Right lobe of liver (tissue), 6 donors: ENCODE data around the gene DIPK1C. TPM values are rescaled to one million over a fixed set of nuclear protein-coding genes. Genes with fewer than 3 reads are reported as not detected.

Source experiments
- ATAC-seq, 4 donors: fragments of 200-7000 bp; cut with Tn5 transposase; one replicate each; pipeline ENCODE4 v1.9.1; 2020; ENCODE audit warnings: mild to moderate bottlenecking in 4 of 4, moderate library complexity in 4 of 4
- DNase-seq, 3 donors: peaks; one replicate each; pipeline ENCODE4 v3.0.0-alpha.2; 2020
- H3K27ac ChIP-seq, 3 donors: fragments of 200-600 bp; one replicate each; pipeline ENCODE4 v1.8.0; 2022
- H3K27me3 ChIP-seq, 2 donors: fragments of 200-600 bp; one replicate each; pipeline ENCODE4 v1.8.0; 2022
- H3K36me3 ChIP-seq, 4 donors: fragments of 200-600 bp; sonication (generic) in 1 of 4; one replicate each; pipeline versions ENCODE4 v1.5.1 to v1.8.0; 2017 to 2022; ENCODE audit warnings: control low read depth in 1 of 4
- H3K4me1 ChIP-seq, 4 donors: fragments of 200-600 bp; sonication (generic) in 1 of 4; one replicate each; pipeline versions ENCODE4 v1.5.1 to v1.8.0; 2017 to 2022; ENCODE audit warnings: control low read depth in 1 of 4
- H3K4me3 ChIP-seq, 3 donors: fragments of 200-600 bp; one replicate each; pipeline ENCODE4 v1.8.0; 2022
- H3K9me3 ChIP-seq, 4 donors: fragments of 200-600 bp; sonication (generic) in 1 of 4; one replicate each; pipeline versions ENCODE4 v1.5.1 to v1.8.0; 2017 to 2022; ENCODE audit warnings: control low read depth in 1 of 4
- POLR2A ChIP-seq: fragments of 450-650 bp; IDR thresholded peaks from one replicate; pipeline ENCODE4 v1.6.1; 2017; ENCODE audit warnings: antibody characterized with exemption, mild to moderate bottlenecking
- WGBS: methylation state at CpG from one replicate; pipeline ENCODE4 v1.1.6; 2018; ENCODE audit warnings: low coverage, low lambda C conversion rate; ENCODE audit not compliant: insufficient coverage; ENCODE audit errors: missing lambda C conversion rate; 5-methylcytosine and 5-hydroxymethylcytosine counted together
- intact Hi-C, 2 donors: fragments of 100-400 bp; cut with DNase I; formaldehyde crosslinking; loops; one replicate each; pipeline versions ENCODE4 v1.11.2 to v1.14.1; 2022
- total RNA-seq, 6 experiments: library from RNA; depleted of rRNA in 2 of 6; stranded (reverse); fragments of >200 nt in 2 of 6; fragmentation: NEBNext Ultra II Directional in 3 of 6; extraction: Animal tissue kit (Norgen Biotek cat#: 25700) in 3 of 6; gene quantifications; one replicate each; pipeline versions ENCODE4 v1.1.0 to v1.2.4, GENCODE V29; 2016 to 2023
- TF ChIP-seq, protein P1 (sequence below), 4 donors: fragments of 200-600 bp in 3 of 4; fragments of 450-650 bp in 1 of 4; IDR thresholded peaks; one replicate each; pipeline versions ENCODE4 v1.5.1 to v1.8.0; 2016 to 2022; ENCODE audit warnings: antibody characterized with exemption in 4 of 4, mild to moderate bottlenecking in 2 of 4
- donor health status: DM: no; HTN: yes; CAD: no.
- donor health status: DM: no; HTN: no; CAD: no.
- donor health status: DM: no; HTN: no; CAD: no.
- donor health status: DM: no; HTN: yes; CAD: no.
- donor health status: DM: no; HTN: yes; CAD: no.

The DIPK1C gene
- total RNA-seq, 6 experiments from 2014 or later = 0.06 to 0.37 (median 0.20) TPM; not detected in 3

DNA sequence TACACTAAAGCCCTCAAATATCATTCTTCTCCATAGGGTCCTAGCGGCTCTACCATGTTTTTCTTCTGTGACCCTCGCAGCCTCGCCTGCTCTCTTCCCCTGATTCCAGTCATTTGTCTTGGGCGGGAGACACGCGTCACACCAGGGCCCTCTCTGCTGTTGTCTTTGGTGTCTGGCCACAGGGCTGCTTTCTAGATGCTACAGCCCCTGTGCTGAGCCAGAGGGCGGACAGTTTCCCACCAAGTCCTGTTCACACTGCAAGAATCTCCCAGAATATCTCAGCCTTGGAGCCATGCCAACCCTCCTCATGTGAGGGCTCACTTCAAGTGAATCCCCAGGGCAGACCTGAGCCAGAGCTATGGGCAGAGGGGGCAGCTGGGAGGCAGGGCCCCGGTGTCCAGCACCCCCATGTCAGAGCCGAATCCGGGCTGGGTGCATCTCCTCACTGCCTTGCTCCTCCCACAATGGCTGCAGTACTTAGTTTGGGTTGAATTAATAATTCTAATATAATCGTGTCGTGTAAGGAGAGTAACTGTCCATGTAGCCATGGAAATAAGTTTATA is 42.1 kb downstream of the DIPK1C start:
- intact Hi-C loops = no loop called here
- TF ChIP-seq, protein P1, sequence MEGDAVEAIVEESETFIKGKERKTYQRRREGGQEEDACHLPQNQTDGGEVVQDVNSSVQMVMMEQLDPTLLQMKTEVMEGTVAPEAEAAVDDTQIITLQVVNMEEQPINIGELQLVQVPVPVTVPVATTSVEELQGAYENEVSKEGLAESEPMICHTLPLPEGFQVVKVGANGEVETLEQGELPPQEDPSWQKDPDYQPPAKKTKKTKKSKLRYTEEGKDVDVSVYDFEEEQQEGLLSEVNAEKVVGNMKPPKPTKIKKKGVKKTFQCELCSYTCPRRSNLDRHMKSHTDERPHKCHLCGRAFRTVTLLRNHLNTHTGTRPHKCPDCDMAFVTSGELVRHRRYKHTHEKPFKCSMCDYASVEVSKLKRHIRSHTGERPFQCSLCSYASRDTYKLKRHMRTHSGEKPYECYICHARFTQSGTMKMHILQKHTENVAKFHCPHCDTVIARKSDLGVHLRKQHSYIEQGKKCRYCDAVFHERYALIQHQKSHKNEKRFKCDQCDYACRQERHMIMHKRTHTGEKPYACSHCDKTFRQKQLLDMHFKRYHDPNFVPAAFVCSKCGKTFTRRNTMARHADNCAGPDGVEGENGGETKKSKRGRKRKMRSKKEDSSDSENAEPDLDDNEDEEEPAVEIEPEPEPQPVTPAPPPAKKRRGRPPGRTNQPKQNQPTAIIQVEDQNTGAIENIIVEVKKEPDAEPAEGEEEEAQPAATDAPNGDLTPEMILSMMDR (IDR thresholded peaks at IDR 0.05) = no peak
- TF ChIP-seq POLR2A = no peak
- no peaks in the 10 kb centered on the region for H3K9me3 ChIP-seq
- no peak overlapping the region for H3K4me3 ChIP-seq
- no peak overlapping the region for H3K27ac ChIP-seq
- 84% methylated on average over 9 of the region's 12 CpGs for WGBS
- ATAC-seq (no peak), DNase-seq (no peak)
- no peaks in the 10 kb centered on the region for H3K36me3 ChIP-seq
- H3K27me3 ChIP-seq = no peaks in the 10 kb centered on the region
- H3K4me1 ChIP-seq = no peaks in the 10 kb centered on the region

DNA sequence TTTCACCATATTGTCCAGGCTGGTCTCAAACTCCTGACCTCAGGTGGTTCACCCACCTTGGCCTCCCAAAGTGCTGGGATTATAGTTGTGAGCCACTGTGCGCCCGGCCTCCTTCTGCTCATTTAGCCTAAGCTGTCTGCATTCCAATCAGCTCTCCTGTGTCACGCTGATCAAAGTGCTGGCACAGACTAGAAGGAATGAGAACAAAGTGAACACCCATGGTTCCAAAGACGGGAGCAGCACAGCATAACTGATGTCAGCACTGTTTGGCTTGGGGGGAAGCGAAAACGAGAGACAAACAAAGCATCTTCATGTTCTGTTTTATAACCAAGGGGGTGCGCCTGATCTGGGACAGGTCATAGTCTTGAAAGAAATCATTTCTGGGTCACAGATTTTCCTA is 43.3 kb downstream of the DIPK1C start:
- Histone ChIP-seq H3K27me3 (no peaks in the 10 kb centered on the region), H3K27ac (no peak overlapping the region), H3K4me3 (no peak overlapping the region), H3K4me1 (no peaks in the 10 kb centered on the region), H3K36me3 (no peaks in the 10 kb centered on the region), H3K9me3 (no peaks in the 10 kb centered on the region)
- WGBS = 79% methylated on average over 5 of the region's 7 CpGs
- TF ChIP-seq, protein P1 (IDR thresholded peaks at IDR 0.05) = no peak
- TF ChIP-seq POLR2A = no peak
- no peak for ATAC-seq
- intact Hi-C loops = no loop called here
- no peak for DNase-seq

DNA sequence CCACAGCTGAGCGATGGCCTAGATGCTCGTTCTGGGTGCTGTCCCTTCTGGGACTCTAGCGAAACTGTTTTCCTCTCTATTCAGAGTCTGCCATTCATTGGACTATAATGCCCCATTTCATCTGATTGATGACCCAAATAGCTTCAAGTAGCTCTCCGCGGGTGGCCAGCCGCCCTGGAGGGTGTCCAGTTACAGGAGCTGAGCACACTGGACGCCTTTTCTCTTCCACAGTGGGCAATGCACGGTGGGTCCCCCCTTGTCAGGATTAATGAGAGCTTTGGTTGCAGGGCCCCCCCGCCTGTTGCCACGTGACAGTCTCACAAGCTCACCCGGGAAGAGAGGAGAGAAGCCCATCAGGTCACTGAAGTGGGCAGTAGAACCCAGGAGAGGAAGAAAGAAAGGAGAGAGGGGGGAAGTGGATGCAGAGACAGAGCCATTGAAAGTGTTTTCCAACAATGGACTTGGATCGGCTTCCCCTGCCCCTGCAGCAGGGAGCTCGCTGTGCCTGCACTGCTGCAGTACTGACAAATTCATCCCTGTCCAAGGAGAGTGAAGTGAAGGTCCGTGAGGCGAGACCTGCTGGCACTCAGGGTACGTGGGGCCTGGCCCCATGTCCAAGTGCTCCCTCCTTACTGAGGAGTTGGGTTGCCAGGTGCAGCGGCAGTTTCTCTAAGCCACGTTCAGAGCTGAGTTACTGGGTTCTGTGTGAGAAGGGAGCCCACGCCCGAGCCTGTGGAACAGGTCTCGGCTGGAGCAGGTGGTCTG is 44.8 kb downstream of the DIPK1C start:
- 67% methylated on average over 12 of the region's 21 CpGs for WGBS
- Histone ChIP-seq H3K4me3 (no peak overlapping the region), H3K36me3 (no peaks in the 10 kb centered on the region), H3K4me1 (no peaks in the 10 kb centered on the region), H3K9me3 (no peaks in the 10 kb centered on the region), H3K27me3 (no peaks in the 10 kb centered on the region), H3K27ac (no peak overlapping the region)
- DNase-seq (no peak), ATAC-seq (no peak)
- intact Hi-C loops = no loop called here
- TF ChIP-seq, protein P1 (IDR thresholded peaks at IDR 0.05) = no peak
- TF ChIP-seq POLR2A = no peak

DNA sequence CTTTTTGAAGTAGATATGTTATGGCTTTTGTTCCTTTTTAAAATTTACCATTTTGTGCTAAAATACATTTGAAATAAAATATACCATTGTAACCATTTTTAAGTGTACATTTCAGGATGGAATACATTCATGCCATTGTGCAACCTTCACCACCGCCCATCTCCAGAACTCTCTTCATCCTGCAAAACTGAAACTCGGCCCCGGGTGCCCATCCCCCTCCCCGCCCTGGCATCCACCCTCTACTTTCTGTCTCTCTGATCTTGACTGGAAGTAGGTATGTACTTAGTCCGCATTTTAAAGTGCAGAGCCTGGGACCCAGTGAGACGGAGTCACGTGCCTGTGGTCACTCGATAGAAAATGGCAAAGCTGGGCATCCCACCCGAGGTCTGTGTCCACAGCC is 45.6 kb downstream of the DIPK1C start:
- H3K36me3 ChIP-seq = no peaks in the 10 kb centered on the region
- H3K4me1 ChIP-seq = no peaks in the 10 kb centered on the region
- no peak overlapping the region for H3K4me3 ChIP-seq
- H3K9me3 ChIP-seq = no peaks in the 10 kb centered on the region
- H3K27me3 ChIP-seq = no peaks in the 10 kb centered on the region
- intact Hi-C loops = no loop called here
- H3K27ac ChIP-seq = no peak overlapping the region
- 72% methylated on average over 6 of the region's 9 CpGs for WGBS
- DNase-seq (no peak), ATAC-seq (no peak)
- TF ChIP-seq POLR2A = no peak
- TF ChIP-seq, protein P1 (IDR thresholded peaks at IDR 0.05) = no peak
